Liver (tissue), 3 donors: Measurements from ENCODE around the gene HIVEP3.

Experiments
- GABPA ChIP-seq, 2 donors: IDR thresholded peaks in 1 of 2; conservative IDR thresholded peaks in 1 of 2; 2 replicates each; pipeline ENCODE4 v1.6.1; 2016; ENCODE audit warnings: antibody characterized with exemption in 2 of 2, mild to moderate bottlenecking in 1 of 2, moderate library complexity in 1 of 2
- JUND ChIP-seq, 2 donors: IDR thresholded peaks; 2 replicates each; pipeline ENCODE4 v1.6.1; 2016; ENCODE audit warnings: antibody characterized with exemption in 2 of 2
- RAD21 ChIP-seq, 2 donors: IDR thresholded peaks; 2 replicates each; pipeline ENCODE4 v1.6.1; 2016; ENCODE audit warnings: antibody characterized with exemption in 2 of 2, mild to moderate bottlenecking in 2 of 2
- RXRA ChIP-seq, 2 donors: IDR thresholded peaks; 2 replicates each; pipeline ENCODE4 v1.6.1; 2017 to 2018; ENCODE audit warnings: antibody characterized with exemption in 2 of 2, mild to moderate bottlenecking in 1 of 2
- TF ChIP-seq, protein P1 (sequence below): fragments of 150-350 bp; IDR thresholded peaks from 2 replicates; pipeline ENCODE4 v1.5.1; 2017; ENCODE audit warnings: improper control_type of control experiment, low read depth, low read length; ENCODE audit not compliant: missing input control
- TF ChIP-seq, protein P2 (sequence below): IDR thresholded peaks from 2 replicates; pipeline ENCODE4 v1.6.1; 2016; ENCODE audit warnings: antibody characterized with exemption, mild to moderate bottlenecking
- TF ChIP-seq, protein P3 (sequence below): IDR thresholded peaks from 2 replicates; pipeline ENCODE4 v1.6.1; 2016; ENCODE audit warnings: antibody characterized with exemption
- donor health status: healthy.
- donor health status: healthy.

DNA sequence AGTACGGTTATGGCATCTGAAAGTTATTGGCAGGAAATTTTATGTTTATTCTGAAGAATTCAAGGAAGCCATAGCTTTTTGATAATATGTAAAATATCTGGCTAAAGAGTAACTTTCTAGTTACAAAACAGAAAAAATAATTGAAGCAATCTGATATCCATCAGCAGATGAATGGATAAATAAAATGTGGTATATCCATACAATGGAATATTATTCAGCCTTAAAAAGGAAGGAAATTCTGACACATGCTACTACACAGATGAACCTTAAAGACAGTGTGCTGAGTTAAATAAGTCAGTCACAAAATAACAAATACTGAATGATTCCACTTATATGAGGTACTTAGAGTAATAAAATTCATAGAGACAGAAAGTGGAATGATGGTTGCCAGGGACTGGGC, 25.0 kb upstream of the HIVEP3 start:
- TF ChIP-seq, protein P1, sequence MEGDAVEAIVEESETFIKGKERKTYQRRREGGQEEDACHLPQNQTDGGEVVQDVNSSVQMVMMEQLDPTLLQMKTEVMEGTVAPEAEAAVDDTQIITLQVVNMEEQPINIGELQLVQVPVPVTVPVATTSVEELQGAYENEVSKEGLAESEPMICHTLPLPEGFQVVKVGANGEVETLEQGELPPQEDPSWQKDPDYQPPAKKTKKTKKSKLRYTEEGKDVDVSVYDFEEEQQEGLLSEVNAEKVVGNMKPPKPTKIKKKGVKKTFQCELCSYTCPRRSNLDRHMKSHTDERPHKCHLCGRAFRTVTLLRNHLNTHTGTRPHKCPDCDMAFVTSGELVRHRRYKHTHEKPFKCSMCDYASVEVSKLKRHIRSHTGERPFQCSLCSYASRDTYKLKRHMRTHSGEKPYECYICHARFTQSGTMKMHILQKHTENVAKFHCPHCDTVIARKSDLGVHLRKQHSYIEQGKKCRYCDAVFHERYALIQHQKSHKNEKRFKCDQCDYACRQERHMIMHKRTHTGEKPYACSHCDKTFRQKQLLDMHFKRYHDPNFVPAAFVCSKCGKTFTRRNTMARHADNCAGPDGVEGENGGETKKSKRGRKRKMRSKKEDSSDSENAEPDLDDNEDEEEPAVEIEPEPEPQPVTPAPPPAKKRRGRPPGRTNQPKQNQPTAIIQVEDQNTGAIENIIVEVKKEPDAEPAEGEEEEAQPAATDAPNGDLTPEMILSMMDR: no peak
- TF ChIP-seq, protein P2, sequence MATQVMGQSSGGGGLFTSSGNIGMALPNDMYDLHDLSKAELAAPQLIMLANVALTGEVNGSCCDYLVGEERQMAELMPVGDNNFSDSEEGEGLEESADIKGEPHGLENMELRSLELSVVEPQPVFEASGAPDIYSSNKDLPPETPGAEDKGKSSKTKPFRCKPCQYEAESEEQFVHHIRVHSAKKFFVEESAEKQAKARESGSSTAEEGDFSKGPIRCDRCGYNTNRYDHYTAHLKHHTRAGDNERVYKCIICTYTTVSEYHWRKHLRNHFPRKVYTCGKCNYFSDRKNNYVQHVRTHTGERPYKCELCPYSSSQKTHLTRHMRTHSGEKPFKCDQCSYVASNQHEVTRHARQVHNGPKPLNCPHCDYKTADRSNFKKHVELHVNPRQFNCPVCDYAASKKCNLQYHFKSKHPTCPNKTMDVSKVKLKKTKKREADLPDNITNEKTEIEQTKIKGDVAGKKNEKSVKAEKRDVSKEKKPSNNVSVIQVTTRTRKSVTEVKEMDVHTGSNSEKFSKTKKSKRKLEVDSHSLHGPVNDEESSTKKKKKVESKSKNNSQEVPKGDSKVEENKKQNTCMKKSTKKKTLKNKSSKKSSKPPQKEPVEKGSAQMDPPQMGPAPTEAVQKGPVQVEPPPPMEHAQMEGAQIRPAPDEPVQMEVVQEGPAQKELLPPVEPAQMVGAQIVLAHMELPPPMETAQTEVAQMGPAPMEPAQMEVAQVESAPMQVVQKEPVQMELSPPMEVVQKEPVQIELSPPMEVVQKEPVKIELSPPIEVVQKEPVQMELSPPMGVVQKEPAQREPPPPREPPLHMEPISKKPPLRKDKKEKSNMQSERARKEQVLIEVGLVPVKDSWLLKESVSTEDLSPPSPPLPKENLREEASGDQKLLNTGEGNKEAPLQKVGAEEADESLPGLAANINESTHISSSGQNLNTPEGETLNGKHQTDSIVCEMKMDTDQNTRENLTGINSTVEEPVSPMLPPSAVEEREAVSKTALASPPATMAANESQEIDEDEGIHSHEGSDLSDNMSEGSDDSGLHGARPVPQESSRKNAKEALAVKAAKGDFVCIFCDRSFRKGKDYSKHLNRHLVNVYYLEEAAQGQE: no peak
- TF ChIP-seq RXRA (IDR thresholded peaks at IDR 0.05) (no peak), GABPA (IDR thresholded peaks at IDR 0.05 in 1 of 2, conservative IDR thresholded peaks at IDR 0.05 in 1 of 2) (no peak), JUND (IDR thresholded peaks at IDR 0.05) (no peak), RAD21 (IDR thresholded peaks at IDR 0.05) (no peak)
- TF ChIP-seq, protein P3, sequence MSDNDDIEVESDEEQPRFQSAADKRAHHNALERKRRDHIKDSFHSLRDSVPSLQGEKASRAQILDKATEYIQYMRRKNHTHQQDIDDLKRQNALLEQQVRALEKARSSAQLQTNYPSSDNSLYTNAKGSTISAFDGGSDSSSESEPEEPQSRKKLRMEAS: no peak
